WTC11 (cell line): Measurements from ENCODE around the gene FOXC2. TPM values are rescaled to one million over a fixed set of nuclear protein-coding genes. Genes with fewer than 3 reads are reported as not detected.

Experiments
- ATAC-seq: fragments of 200-7000 bp; cut with Tn5 transposase; 2 replicates; pipeline ENCODE4 v1.10.0; 2021; ENCODE audit warnings: mild to moderate bottlenecking, moderate library complexity
- CTCF ChIA-PET: fragments of 300-600 bp; sonication (Branson Sonifier 250); formaldehyde crosslinking; loops from one replicate; lab custom pipeline; 2021; ENCODE audit warnings: antibody characterized with exemption; lab: Charles Lee
- POLR2A ChIA-PET: fragments of 350-600 bp; sonication (Branson Sonifier 250); formaldehyde crosslinking; loops from one replicate; lab custom pipeline; 2021; ENCODE audit warnings: antibody characterized with exemption; lab: Charles Lee
- DNase-seq: peaks from one replicate; pipeline ENCODE4 v3.0.0; 2021; ENCODE audit warnings: low spot score
- H3K27ac Mint-ChIP-seq: 2 replicates; pipeline ENCODE4 v1.8.0; 2021; ENCODE audit warnings: mixed read lengths
- H3K27me3 Mint-ChIP-seq: 2 replicates; pipeline ENCODE4 v1.8.0; 2021; ENCODE audit warnings: low read depth, mild to moderate bottlenecking, moderate library complexity, mixed read lengths
- H3K36me3 Mint-ChIP-seq: 2 replicates; pipeline ENCODE4 v1.8.0; 2021; ENCODE audit warnings: mixed read lengths
- H3K4me1 Mint-ChIP-seq: 2 replicates; pipeline ENCODE4 v1.8.0; 2022; ENCODE audit warnings: mixed read lengths
- H3K4me3 Mint-ChIP-seq: 2 replicates; pipeline ENCODE4 v1.8.0; 2021; ENCODE audit warnings: mild to moderate bottlenecking, moderate library complexity, mixed read lengths
- H3K9me3 Mint-ChIP-seq: 2 replicates; pipeline ENCODE4 v1.8.0; 2021; ENCODE audit warnings: mixed read lengths
- AFF4 ChIP-seq: sonication (generic); formaldehyde crosslinking; IDR thresholded peaks from 2 replicates; pipeline ENCODE4 v1.8.1; 2023; ENCODE audit warnings: mild to moderate bottlenecking, missing genetic modification reagents, borderline replicate concordance
- ATF2 ChIP-seq: sonication (generic); formaldehyde crosslinking; IDR thresholded peaks from 2 replicates; pipeline ENCODE4 v1.8.1; 2022; ENCODE audit warnings: low read depth, missing genetic modification reagents, borderline replicate concordance
- CREM ChIP-seq: sonication (generic); formaldehyde crosslinking; IDR thresholded peaks from 2 replicates; pipeline ENCODE4 v1.8.1; 2022; ENCODE audit warnings: mild to moderate bottlenecking, missing genetic modification reagents, moderate library complexity
- ESRRA ChIP-seq: sonication (generic); formaldehyde crosslinking; IDR thresholded peaks from 2 replicates; pipeline ENCODE4 v1.8.1; 2022; ENCODE audit warnings: mild to moderate bottlenecking, missing genetic modification reagents, borderline replicate concordance
- ETV6 ChIP-seq: sonication (generic); formaldehyde crosslinking; IDR thresholded peaks from 2 replicates; pipeline ENCODE4 v1.8.1; 2022; ENCODE audit warnings: mild to moderate bottlenecking, missing genetic modification reagents
- HMGA2 ChIP-seq: fragments of 250-450 bp; sonication (Bioruptor Pico); IDR thresholded peaks from 2 replicates; pipeline ENCODE4 v1.4.0; 2021; ENCODE audit warnings: mild to moderate bottlenecking, moderate library complexity
- MYBL2 ChIP-seq: sonication (generic); formaldehyde crosslinking; IDR thresholded peaks from 2 replicates; pipeline ENCODE4 v1.8.1; 2023; ENCODE audit warnings: mild to moderate bottlenecking, moderate library complexity, missing genetic modification reagents
- NR3C1 ChIP-seq: sonication (generic); formaldehyde crosslinking; conservative IDR thresholded peaks from 2 replicates; pipeline ENCODE4 v1.8.1; 2023; ENCODE audit warnings: low read depth, mild to moderate bottlenecking, missing genetic modification reagents
- SOX15 ChIP-seq: fragments of 250-450 bp; sonication (Bioruptor Pico); IDR thresholded peaks from 2 replicates; pipeline ENCODE4 v1.9.0; 2021; ENCODE audit warnings: mild to moderate bottlenecking
- SP1 ChIP-seq: sonication (generic); formaldehyde crosslinking; conservative IDR thresholded peaks from 2 replicates; pipeline ENCODE4 v1.8.1; 2022; ENCODE audit warnings: missing genetic modification reagents
- TCF7 ChIP-seq: sonication (generic); formaldehyde crosslinking; IDR thresholded peaks from 2 replicates; pipeline ENCODE4 v1.8.0; 2022; ENCODE audit warnings: mild to moderate bottlenecking, low read depth, missing genetic modification reagents, moderate library complexity
- TEAD1 ChIP-seq: sonication (generic); formaldehyde crosslinking; IDR thresholded peaks from 2 replicates; pipeline ENCODE4 v1.8.0; 2022; ENCODE audit warnings: mild to moderate bottlenecking, missing genetic modification reagents
- TEAD4 ChIP-seq: sonication (generic); formaldehyde crosslinking; IDR thresholded peaks from 2 replicates; pipeline ENCODE4 v1.8.0; 2022; ENCODE audit warnings: mild to moderate bottlenecking, missing genetic modification reagents
- ZBTB21 ChIP-seq: sonication (generic); formaldehyde crosslinking; IDR thresholded peaks from 2 replicates; pipeline ENCODE4 v1.8.1; 2023; ENCODE audit warnings: mild to moderate bottlenecking, missing genetic modification reagents, borderline replicate concordance
- total RNA-seq: library from RNA; stranded (reverse); gene quantifications from 3 replicates; pipeline ENCODE4 v1.2.3, GENCODE V29; 2021
- TF ChIP-seq, protein P1 (sequence below): fragments of 250-450 bp; sonication (Bioruptor Pico); conservative IDR thresholded peaks from 2 replicates; pipeline ENCODE4 v1.9.0; 2021; ENCODE audit warnings: mild to moderate bottlenecking
- TF ChIP-seq, protein P2 (sequence below): sonication (generic); formaldehyde crosslinking; IDR thresholded peaks from 2 replicates; pipeline ENCODE4 v1.8.0; 2022; ENCODE audit warnings: mild to moderate bottlenecking, missing genetic modification reagents
- TF ChIP-seq, protein P3 (sequence below): sonication (generic); formaldehyde crosslinking; IDR thresholded peaks from 2 replicates; pipeline ENCODE4 v1.8.1; 2022; ENCODE audit warnings: mild to moderate bottlenecking, missing genetic modification reagents, moderate library complexity, borderline replicate concordance

Gene FOXC2
- total RNA-seq, 1 experiment from 2014 or later = 0.28 TPM

- TF ChIP-seq, protein P1, sequence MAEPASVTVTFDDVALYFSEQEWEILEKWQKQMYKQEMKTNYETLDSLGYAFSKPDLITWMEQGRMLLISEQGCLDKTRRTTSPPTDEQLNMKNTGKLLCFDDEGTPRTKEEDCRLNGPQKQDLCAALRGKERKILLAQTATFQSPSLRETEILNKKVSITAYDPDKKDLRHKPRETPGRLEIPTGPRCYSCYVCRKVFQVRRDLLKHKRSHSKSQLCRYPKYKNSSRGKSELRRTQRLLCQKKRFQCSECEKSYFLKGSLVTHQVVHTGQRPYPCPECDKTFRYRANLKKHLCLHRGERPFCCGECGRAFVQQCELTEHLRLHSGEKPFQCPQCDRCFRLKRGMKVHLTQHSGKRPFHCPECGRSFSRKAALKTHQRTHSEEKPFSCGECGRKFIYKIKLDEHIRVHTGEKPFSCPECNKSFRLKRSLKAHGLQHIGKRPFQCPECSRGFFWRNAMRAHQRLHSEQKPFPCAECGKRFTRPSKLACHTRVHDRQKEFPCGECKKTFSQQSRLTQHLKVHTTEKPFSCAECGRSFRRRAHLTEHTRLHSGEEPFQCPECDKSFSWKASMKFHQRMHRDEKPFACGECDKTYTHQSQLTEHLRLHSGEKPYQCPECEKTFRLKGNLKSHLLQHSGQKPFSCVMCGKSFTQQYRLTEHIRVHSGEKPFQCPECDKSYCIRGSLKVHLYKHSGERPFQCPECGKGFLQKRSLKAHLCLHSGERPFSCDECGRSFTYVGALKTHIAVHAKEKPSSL (CRISPR knock-in tag) = no peak
Measured at GRCh38 chr16:86534779-86535615, 31.6 kb upstream of the FOXC2 start (continued).

DNA sequence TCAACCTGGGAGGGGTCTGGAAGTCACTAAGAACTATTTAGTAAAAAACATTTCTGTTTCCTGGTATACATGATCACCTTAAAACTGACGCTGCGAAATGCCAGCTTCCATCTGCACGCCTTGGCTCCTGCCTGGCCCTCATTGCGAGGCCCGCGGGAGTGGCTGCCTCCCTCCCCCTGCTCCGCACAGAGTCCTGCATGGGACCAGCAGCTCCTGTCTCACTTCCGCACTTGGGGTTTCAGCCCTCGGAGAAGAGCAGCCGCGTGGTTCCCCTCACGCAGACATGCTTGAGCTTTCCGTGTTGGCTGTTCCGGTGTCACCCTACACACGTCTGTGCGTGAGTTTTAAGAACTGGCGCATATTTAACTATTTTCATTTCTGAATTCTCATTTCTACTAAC is 30.0 kb upstream of the FOXC2 start:
- Mint-ChIP-seq H3K36me3 (peaks cover 23% of the 10 kb centered on the region), H3K4me3 (no peak overlapping the region), H3K27ac (no peak overlapping the region), H3K9me3 (no peaks in the 10 kb centered on the region), H3K4me1 (no peaks in the 10 kb centered on the region), H3K27me3 (no peaks in the 10 kb centered on the region)
- no peak for DNase-seq
- ATAC-seq = no peak
- TF ChIP-seq CREM (CRISPR knock-in tag) (no peak), HMGA2 (CRISPR knock-in tag) (no peak)
- TF ChIP-seq, protein P2, sequence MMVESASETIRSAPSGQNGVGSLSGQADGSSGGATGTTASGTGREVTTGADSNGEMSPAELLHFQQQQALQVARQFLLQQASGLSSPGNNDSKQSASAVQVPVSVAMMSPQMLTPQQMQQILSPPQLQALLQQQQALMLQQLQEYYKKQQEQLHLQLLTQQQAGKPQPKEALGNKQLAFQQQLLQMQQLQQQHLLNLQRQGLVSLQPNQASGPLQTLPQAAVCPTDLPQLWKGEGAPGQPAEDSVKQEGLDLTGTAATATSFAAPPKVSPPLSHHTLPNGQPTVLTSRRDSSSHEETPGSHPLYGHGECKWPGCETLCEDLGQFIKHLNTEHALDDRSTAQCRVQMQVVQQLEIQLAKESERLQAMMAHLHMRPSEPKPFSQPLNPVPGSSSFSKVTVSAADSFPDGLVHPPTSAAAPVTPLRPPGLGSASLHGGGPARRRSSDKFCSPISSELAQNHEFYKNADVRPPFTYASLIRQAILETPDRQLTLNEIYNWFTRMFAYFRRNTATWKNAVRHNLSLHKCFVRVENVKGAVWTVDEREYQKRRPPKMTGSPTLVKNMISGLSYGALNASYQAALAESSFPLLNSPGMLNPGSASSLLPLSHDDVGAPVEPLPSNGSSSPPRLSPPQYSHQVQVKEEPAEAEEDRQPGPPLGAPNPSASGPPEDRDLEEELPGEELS (CRISPR knock-in tag) = no peak
- POLR2A ChIA-PET = no interaction called here
- CTCF ChIA-PET = no interaction called here

- ChIA-PET CTCF (interaction anchor here (1.0 kb wide), 1 partner anchor 761 kb away, joined by 3 read pairs; no protein-coding TSS in a partner anchor), POLR2A (no interaction called here)
- Mint-ChIP-seq H3K9me3 (no peaks in the 10 kb centered on the region), H3K4me1 (no peaks in the 10 kb centered on the region), H3K27me3 (no peaks in the 10 kb centered on the region), H3K27ac (no peak overlapping the region), H3K36me3 (peaks cover 23% of the 10 kb centered on the region), H3K4me3 (no peak overlapping the region)
- ATAC-seq (no peak), DNase-seq (no peak)
- TF ChIP-seq, protein P3, sequence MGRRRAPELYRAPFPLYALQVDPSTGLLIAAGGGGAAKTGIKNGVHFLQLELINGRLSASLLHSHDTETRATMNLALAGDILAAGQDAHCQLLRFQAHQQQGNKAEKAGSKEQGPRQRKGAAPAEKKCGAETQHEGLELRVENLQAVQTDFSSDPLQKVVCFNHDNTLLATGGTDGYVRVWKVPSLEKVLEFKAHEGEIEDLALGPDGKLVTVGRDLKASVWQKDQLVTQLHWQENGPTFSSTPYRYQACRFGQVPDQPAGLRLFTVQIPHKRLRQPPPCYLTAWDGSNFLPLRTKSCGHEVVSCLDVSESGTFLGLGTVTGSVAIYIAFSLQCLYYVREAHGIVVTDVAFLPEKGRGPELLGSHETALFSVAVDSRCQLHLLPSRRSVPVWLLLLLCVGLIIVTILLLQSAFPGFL = no peak
- TF ChIP-seq, protein P2 (CRISPR knock-in tag) = no peak
- no peak for TF ChIP-seq SP1
- no peak for TF ChIP-seq MYBL2 (CRISPR knock-in tag)
- TF ChIP-seq TCF7 = no peak
- no peak for TF ChIP-seq SOX15 (CRISPR knock-in tag)
- no peak for TF ChIP-seq AFF4 (CRISPR knock-in tag)
- no peak for TF ChIP-seq NR3C1 (CRISPR knock-in tag)
- TF ChIP-seq ESRRA = no peak
- TF ChIP-seq TEAD4 (CRISPR knock-in tag) = no peak
- TF ChIP-seq ETV6 = no peak
- no peak for TF ChIP-seq ATF2 (CRISPR knock-in tag)
- no peak for TF ChIP-seq TEAD1 (CRISPR knock-in tag)
- TF ChIP-seq ZBTB21 (CRISPR knock-in tag) = no peak
Measured at GRCh38 chr16:86537486-86537885, 29.1 kb upstream of the FOXC2 start.
